Left ventricle myocardium inferior (tissue), 1 donor: ENCODE results near the gene IFNL4. TPM values are rescaled to one million over a fixed set of nuclear protein-coding genes. Genes with fewer than 3 reads are reported as not detected.
A peak's percentile ranks its signal among the peaks of the same experiment; 100 is the strongest.

Experiments
- DNase-seq: peaks from one replicate; pipeline ENCODE4 v3.0.0-alpha.2; 2020
- H3K27ac ChIP-seq: fragments of 200-600 bp; replicated peaks from 2 replicates; pipeline ENCODE4 v1.8.0; 2021
- H3K27me3 ChIP-seq: fragments of 200-600 bp; 2 replicates; pipeline ENCODE4 v1.8.0; 2021; ENCODE audit warnings: low read depth
- H3K36me3 ChIP-seq: fragments of 200-600 bp; 2 replicates; pipeline ENCODE4 v1.8.0; 2021
- H3K4me1 ChIP-seq: fragments of 200-600 bp; 2 replicates; pipeline ENCODE4 v1.8.0; 2021
- H3K4me3 ChIP-seq: fragments of 200-600 bp; 2 replicates; pipeline ENCODE4 v1.8.0; 2021; ENCODE audit warnings: mild to moderate bottlenecking, moderate library complexity
- H3K9me3 ChIP-seq: fragments of 200-600 bp; replicated peaks from 2 replicates; pipeline ENCODE4 v1.8.0; 2021
- intact Hi-C: fragments of 100-400 bp; cut with micrococcal nuclease; formaldehyde crosslinking; loops from one replicate; pipeline ENCODE4 v1.11.0; 2022
- total RNA-seq: library from RNA; stranded (reverse); fragmentation: NEBNext Ultra II Directional; extraction: Animal tissue kit (Norgen Biotek cat#: 25700); gene quantifications from one replicate; pipeline ENCODE4 v1.2.1, GENCODE V29; 2021
- TF ChIP-seq, protein P1 (sequence below): fragments of 200-600 bp; IDR thresholded peaks from 2 replicates; pipeline ENCODE4 v1.8.0; 2021; ENCODE audit warnings: antibody characterized with exemption, mild to moderate bottlenecking, borderline replicate concordance
- donor health status: DM: no; HTN: yes; CAD: no; lungs with severe emphysema.

Gene IFNL4
- total RNA-seq, 1 donor from 2014 or later: not detected

DNA sequence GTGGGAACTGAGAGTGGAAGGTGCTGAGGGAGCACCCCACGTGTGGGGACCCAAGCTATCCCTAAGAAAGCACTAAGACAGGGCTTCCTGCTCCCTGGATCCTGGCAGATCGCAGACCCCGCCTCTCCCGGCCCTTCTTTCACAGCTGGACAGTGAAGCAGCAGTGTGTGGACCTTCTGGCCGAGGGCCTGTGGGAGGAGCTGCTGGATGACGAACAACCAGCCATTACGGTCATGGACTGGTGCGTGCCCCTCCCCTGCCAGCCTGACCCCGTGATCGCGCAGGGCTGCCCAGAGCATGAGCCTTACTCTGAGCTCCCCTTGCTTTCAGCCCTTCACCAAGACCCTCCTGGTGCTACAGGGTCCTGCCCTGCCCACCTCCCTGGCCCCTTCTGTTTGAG, 49.6 kb downstream of the IFNL4 start:
- H3K4me3 ChIP-seq: no peak overlapping the region
- peaks cover 100% of the 10 kb centered on the region for H3K27me3 ChIP-seq
- peaks cover 5% of the 10 kb centered on the region for H3K4me1 ChIP-seq
- no peak overlapping the region for H3K27ac ChIP-seq
- TF ChIP-seq, protein P1, sequence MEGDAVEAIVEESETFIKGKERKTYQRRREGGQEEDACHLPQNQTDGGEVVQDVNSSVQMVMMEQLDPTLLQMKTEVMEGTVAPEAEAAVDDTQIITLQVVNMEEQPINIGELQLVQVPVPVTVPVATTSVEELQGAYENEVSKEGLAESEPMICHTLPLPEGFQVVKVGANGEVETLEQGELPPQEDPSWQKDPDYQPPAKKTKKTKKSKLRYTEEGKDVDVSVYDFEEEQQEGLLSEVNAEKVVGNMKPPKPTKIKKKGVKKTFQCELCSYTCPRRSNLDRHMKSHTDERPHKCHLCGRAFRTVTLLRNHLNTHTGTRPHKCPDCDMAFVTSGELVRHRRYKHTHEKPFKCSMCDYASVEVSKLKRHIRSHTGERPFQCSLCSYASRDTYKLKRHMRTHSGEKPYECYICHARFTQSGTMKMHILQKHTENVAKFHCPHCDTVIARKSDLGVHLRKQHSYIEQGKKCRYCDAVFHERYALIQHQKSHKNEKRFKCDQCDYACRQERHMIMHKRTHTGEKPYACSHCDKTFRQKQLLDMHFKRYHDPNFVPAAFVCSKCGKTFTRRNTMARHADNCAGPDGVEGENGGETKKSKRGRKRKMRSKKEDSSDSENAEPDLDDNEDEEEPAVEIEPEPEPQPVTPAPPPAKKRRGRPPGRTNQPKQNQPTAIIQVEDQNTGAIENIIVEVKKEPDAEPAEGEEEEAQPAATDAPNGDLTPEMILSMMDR: no peak
- no peak for DNase-seq
- no peaks in the 10 kb centered on the region for H3K36me3 ChIP-seq
- no peaks in the 10 kb centered on the region for H3K9me3 ChIP-seq
- intact Hi-C loops: no loop called here

DNA sequence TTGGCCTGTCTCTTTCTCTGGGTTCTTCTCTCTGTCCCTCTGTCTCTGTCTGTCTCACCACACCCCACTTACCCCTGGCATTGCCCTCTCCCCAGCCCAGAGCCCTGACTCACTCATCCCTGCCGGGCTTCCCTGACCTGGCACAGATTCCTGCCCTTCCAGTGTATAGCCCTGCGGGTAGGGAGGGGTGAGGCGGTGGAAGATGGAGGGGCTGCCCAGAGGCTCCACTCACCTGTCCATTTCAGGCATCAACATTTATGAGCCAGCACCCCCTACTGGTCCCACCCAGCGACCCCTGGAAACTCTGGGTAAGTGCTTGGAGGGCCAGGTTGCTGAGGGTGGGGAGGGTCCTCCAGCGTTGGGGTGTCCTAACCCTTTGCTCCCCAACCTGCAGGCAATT, 50.8 kb downstream of the IFNL4 start:
- Histone ChIP-seq H3K27ac (no peak overlapping the region), H3K9me3 (no peaks in the 10 kb centered on the region), H3K4me1 (peaks cover 5% of the 10 kb centered on the region), H3K27me3 (peaks cover 97% of the 10 kb centered on the region), H3K36me3 (no peaks in the 10 kb centered on the region), H3K4me3 (no peak overlapping the region)
- intact Hi-C loops: no loop called here
- DNase-seq: no peak
- TF ChIP-seq, protein P1: no peak

DNA sequence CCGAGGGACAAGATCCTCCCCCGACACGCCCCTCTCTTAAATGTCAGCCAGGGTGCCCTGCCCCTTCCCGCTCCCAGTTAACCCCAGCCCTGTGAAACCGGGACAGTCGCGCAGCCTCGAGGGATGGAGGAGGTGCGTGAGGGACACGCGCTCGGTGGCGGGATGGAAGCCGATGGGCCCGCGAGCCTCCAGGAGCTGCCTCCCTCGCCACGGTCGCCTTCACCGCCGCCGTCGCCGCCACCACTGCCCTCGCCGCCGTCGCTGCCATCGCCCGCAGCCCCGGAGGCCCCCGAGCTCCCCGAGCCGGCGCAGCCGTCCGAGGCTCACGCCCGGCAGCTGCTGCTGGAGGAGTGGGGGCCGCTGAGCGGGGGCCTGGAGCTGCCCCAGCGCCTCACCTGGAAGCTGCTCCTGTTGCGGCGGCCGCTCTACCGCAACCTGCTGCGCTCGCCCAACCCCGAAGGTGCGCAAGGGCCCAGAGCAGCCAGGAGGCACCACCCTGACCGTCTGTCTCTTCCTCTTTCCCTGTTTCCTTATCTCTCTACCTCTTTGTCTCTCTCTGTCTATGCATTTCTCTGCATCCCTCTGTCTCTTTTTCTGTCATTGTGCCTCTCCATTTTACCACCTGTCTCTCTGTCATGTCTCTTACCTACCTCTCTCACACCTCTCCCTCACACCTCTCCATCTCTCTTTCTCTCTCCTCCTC, 51.6 kb downstream of the IFNL4 start, which contains the start of gene NCCRP1:
TSS of gene NCCRP1 (plus strand) at position 105 of the 703 bp plus-strand sequence. CDS start at position 124, 19 bp downstream.
- Histone ChIP-seq H3K27ac (no peak within 1 kb of the TSS), H3K36me3 (no peaks in the 10 kb centered on the region), H3K4me1 (peaks cover 5% of the 10 kb centered on the region), H3K27me3 (peaks cover 97% of the 10 kb centered on the region), H3K9me3 (no peaks in the 10 kb centered on the region), H3K4me3 (peak within 1 kb of the TSS; percentile 6)
- TF ChIP-seq, protein P1: no peak
- DNase-seq: no peak
- intact Hi-C loops: no loop called here

DNA sequence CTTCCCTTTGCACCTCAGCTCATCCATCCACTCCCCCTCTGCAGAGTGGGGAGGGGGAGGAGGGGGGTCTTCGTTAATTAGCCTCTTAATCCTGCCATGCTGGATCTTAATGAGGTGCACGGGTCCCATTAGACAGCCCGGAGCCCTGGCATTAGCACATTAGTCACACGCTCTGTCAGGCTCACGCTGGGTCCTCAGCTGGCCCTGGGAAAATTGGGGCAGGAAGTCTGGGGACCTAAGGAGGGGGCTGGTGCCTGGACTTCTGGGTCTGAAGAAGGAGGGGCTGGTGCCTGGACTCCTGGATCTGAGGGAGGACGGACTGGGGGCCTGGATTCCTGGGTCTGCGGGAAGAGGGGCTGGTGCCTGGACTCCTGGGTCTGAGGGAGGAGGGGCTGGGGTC, 52.3 kb downstream of the IFNL4 start:
- DNase-seq: no peak
- H3K36me3 ChIP-seq: no peaks in the 10 kb centered on the region
- H3K9me3 ChIP-seq: no peaks in the 10 kb centered on the region
- no peak overlapping the region for H3K4me3 ChIP-seq
- TF ChIP-seq, protein P1: no peak
- H3K4me1 ChIP-seq: peaks cover 5% of the 10 kb centered on the region
- intact Hi-C loops: no loop called here
- H3K27me3 ChIP-seq: peaks cover 97% of the 10 kb centered on the region
- no peak overlapping the region for H3K27ac ChIP-seq

Other genes with a start within 250 kb of the IFNL4 start
- 20.9 TPM for gene FBXO27, start 216.3 kb downstream of the IFNL4 start, total RNA-seq
- gene ACP7, start 164.5 kb downstream of the IFNL4 start, total RNA-seq: not detected
- gene PAK4, start 123.1 kb downstream of the IFNL4 start, total RNA-seq: 17.0 TPM
- gene NCCRP1, start 51.9 kb downstream of the IFNL4 start, total RNA-seq: not detected
- gene SYCN, start 44.6 kb downstream of the IFNL4 start, total RNA-seq: not detected
- not detected for gene IFNL3, start 3.9 kb downstream of the IFNL4 start, total RNA-seq
- not detected for gene IFNL2, start 19.5 kb upstream of the IFNL4 start, total RNA-seq
- not detected for gene IFNL1, start 47.6 kb upstream of the IFNL4 start, total RNA-seq
- 0.08 TPM for gene LRFN1, start 72.0 kb upstream of the IFNL4 start, total RNA-seq
- gene GMFG, start 87.2 kb upstream of the IFNL4 start, total RNA-seq: 15.6 TPM
- gene SAMD4B, start 93.6 kb upstream of the IFNL4 start, total RNA-seq: 47.9 TPM
- 33.2 TPM for gene PAF1, start 142.2 kb upstream of the IFNL4 start, total RNA-seq
- 25.7 TPM for gene MED29, start 142.5 kb upstream of the IFNL4 start, total RNA-seq
- 34.8 TPM for gene ZFP36, start 158.0 kb upstream of the IFNL4 start, total RNA-seq
- gene PLEKHG2, start 163.8 kb upstream of the IFNL4 start, total RNA-seq: 14.1 TPM
- 1,107 TPM for gene RPS16, start 187.1 kb upstream of the IFNL4 start, total RNA-seq
- gene SUPT5H, start 196.7 kb upstream of the IFNL4 start, total RNA-seq: 91.4 TPM
- gene TIMM50, start 232.0 kb upstream of the IFNL4 start, total RNA-seq: 73.8 TPM